Body of pancreas (tissue), 4 donors: ENCODE results near the gene SYT6.

Source experiments
- CTCF ChIP-seq, 7 experiments: fragments of 450-650 bp in 4 of 7; fragments of 200-600 bp in 3 of 7; sonication (generic) in 3 of 7; IDR thresholded peaks; one replicate each; pipeline ENCODE4 v1.5.1; 2016 to 2019; ENCODE audit warnings: antibody characterized with exemption in 7 of 7
- POLR2A ChIP-seq, 3 donors: fragments of 450-650 bp; IDR thresholded peaks; one replicate each; pipeline ENCODE4 v1.6.1; 2016; ENCODE audit warnings: antibody characterized with exemption in 3 of 3, mild to moderate bottlenecking in 2 of 3

- TF ChIP-seq CTCF (IDR thresholded peaks at IDR 0.05) (no peak), POLR2A (IDR thresholded peaks at IDR 0.05) (no peak)
Observed at GRCh38 chr1:114114185-114115094, 39.2 kb downstream of the SYT6 start.
